Neural progenitor cell (in vitro differentiated cells): ENCODE measurements around the gene TRAK1.

Source experiments
- EZH2 ChIP-seq: fragments of 200-600 bp; sonication (generic); IDR thresholded peaks from 2 replicates; pipeline ENCODE4 v1.6.1; 2017; ENCODE audit warnings: antibody characterized with exemption, mild to moderate bottlenecking, moderate library complexity
- EZH2phosphoT487 ChIP-seq: fragments of 200-600 bp; sonication (generic); IDR thresholded peaks from 2 replicates; pipeline ENCODE4 v1.6.1; 2017; ENCODE audit warnings: antibody characterized with exemption
- TF ChIP-seq, protein P1 (sequence below): fragments of 200-600 bp; sonication (generic); IDR thresholded peaks from 2 replicates; pipeline ENCODE4 v1.5.1; 2017; ENCODE audit warnings: antibody characterized with exemption, mild to moderate bottlenecking

DNA sequence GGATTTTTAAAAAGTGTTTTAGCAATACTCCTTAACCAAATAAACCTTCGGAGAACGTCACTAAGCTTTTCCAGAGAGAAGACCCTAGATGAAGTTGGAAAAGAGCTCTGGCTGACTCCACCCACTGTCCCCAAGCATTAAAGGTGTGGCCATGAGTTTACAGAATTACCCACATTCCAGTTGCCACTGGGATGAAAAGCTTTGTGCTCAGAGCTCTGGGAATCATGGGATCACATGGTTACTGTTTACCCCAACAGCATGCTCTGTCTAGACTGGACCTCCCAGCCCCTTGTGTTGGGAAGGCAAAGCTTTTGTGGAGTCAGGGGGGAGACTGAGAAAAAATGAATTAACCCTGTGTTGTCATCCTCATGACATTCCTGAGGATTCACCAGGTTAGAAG lies 119.6 kb downstream of the TRAK1 start:
- TF ChIP-seq, protein P1, sequence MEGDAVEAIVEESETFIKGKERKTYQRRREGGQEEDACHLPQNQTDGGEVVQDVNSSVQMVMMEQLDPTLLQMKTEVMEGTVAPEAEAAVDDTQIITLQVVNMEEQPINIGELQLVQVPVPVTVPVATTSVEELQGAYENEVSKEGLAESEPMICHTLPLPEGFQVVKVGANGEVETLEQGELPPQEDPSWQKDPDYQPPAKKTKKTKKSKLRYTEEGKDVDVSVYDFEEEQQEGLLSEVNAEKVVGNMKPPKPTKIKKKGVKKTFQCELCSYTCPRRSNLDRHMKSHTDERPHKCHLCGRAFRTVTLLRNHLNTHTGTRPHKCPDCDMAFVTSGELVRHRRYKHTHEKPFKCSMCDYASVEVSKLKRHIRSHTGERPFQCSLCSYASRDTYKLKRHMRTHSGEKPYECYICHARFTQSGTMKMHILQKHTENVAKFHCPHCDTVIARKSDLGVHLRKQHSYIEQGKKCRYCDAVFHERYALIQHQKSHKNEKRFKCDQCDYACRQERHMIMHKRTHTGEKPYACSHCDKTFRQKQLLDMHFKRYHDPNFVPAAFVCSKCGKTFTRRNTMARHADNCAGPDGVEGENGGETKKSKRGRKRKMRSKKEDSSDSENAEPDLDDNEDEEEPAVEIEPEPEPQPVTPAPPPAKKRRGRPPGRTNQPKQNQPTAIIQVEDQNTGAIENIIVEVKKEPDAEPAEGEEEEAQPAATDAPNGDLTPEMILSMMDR: no peak
- TF ChIP-seq EZH2phosphoT487 (no peak), EZH2 (no peak)
